Ramos (cell line): Measurements from ENCODE around the gene SRP68.

Experiments
- in situ Hi-C: fragments of 300-500 bp; cut with MboI; formaldehyde crosslinking; loops from one replicate; pipeline ENCODE4 v1.14.3; 2022; ENCODE audit warnings: low sequenced_read_pairs; ENCODE audit not compliant: unreplicated experiment

Gene SRP68

GRCh38 chr17:76005263-76006149 is 66.8 kb downstream of the SRP68 start:
- in situ Hi-C loops: loop anchor here (5.0 kb wide), 2 partner anchors 97 to 98 kb away; partner anchors contain the start of gene EXOC7

GRCh38 chr17:76004750-76005262 is 67.5 kb downstream of the SRP68 start:
- in situ Hi-C loops: loop anchor here (5.0 kb wide), 2 partner anchors 97 to 98 kb away; partner anchors contain the start of gene EXOC7

GRCh38 chr17:76003915-76004314 is 68.4 kb downstream of the SRP68 start:
- in situ Hi-C loops: no loop called here

GRCh38 chr17:76002100-76002499 is 70.2 kb downstream of the SRP68 start:
- in situ Hi-C loops: no loop called here

- in situ Hi-C loops: no loop called here
These were observed 71.4 kb downstream of the SRP68 start, which contains the start of gene CDK3 for GRCh38 chr17:76000755-76001521. Gene CDK3, plus strand, starts transcription at chr17:76000855. Its CDS starts 571 bp downstream, at chr17:76001426.

GRCh38 chr17:76000016-76000754 is 72.1 kb downstream of the SRP68 start:
- in situ Hi-C loops: no loop called here

- in situ Hi-C loops: no loop called here
These were observed 74.0 kb downstream of the SRP68 start for GRCh38 chr17:75998327-75998795.

GRCh38 chr17:75996665-75997590 is 75.4 kb downstream of the SRP68 start:
- in situ Hi-C loops: no loop called here

GRCh38 chr17:75995385-75995925 is 76.9 kb downstream of the SRP68 start:
- in situ Hi-C loops: no loop called here

GRCh38 chr17:75994802-75995370 is 77.4 kb downstream of the SRP68 start:
- in situ Hi-C loops: no loop called here

- in situ Hi-C loops: no loop called here
These were observed 80.9 kb downstream of the SRP68 start for GRCh38 chr17:75991396-75991795.
